ENCODE measurements around the gene FRMD3. TPM values are rescaled to one million over a fixed set of nuclear protein-coding genes. Genes with fewer than 3 reads are reported as not detected.

FRMD3 gene
- total and polyA plus RNA-seq, 2 donors (not counting 3 experiments of a cell fraction or from before 2014, with no cell fraction given) = 3.0 to 6.1 TPM

- ChIA-PET POLR2A (no interaction called here), CTCF (interaction anchor here (0.6 to 5.2 kb wide), 16 partner anchors 9 to 713 kb away, joined by 3 to 85 read pairs (median 4); partner anchors contain the start of gene FRMD3)
- Histone ChIP-seq H3K9me1 (replicated peaks; ENCODE audit: control insufficient read depth, extremely low read depth, insufficient read depth, low read length) (no peaks in the 10 kb centered on the region), H3K27ac (ENCODE audit: insufficient read depth, low read depth, low read length) (no peak overlapping the region), H2AFZ (ENCODE audit: low read depth, low read length) (no peak overlapping the region), H3K4me2 (ENCODE audit: insufficient read depth, low read length) (no peak overlapping the region), H3K4me1 (ENCODE audit: control insufficient read depth, extremely low read depth, insufficient read depth, low read length) (no peaks in the 10 kb centered on the region), H3K27me3 (ENCODE audit: control insufficient read depth in 2 of 2, insufficient read depth in 2 of 2, low read length in 2 of 2) (peaks cover 11 to 17% of the 10 kb centered on the region in 2 experiments), H3K9me3 (replicated peaks; ENCODE audit: control insufficient read depth, insufficient read depth, low read length) (no peaks in the 10 kb centered on the region), H3K36me3 (ENCODE audit: control insufficient read depth in 2 of 2, extremely low read depth in 1 of 2, insufficient read depth in 2 of 2, low read length in 2 of 2) (no peaks in the 10 kb centered on the region), H3K79me2 (ENCODE audit: control insufficient read depth, insufficient read depth, low read length) (no peaks in the 10 kb centered on the region), H4K20me1 (replicated peaks; ENCODE audit: control insufficient read depth, extremely low read depth, insufficient read depth, low read length) (no peaks in the 10 kb centered on the region), H3K9ac (replicated peaks; ENCODE audit: extremely low read depth, insufficient read depth, low read length) (no peak overlapping the region), H3K4me3 (replicated peaks in 1 of 3; ENCODE audit: insufficient read depth in 1 of 3, low read depth in 1 of 3, low read length in 3 of 3) (no peak overlapping the region)
- peak; percentile 65 for DNase-seq (ENCODE audit: low read depth, low spot score)
- no TSS peak for BruUV-seq (replicated peaks)
- dilution Hi-C loops (cut with MboI; ENCODE audit: extremely low pct_ligation_motif_present, low sequenced_read_pairs) = no loop called here
- TF ChIP-seq POLR2AphosphoS5 (IDR thresholded peaks at IDR 0.05; ENCODE audit: insufficient read depth, low read depth, low read length) = no peak
- TF ChIP-seq FOS (IDR thresholded peaks at IDR 0.05; ENCODE audit: borderline replicate concordance, insufficient read depth, low read length) = no peak
- peak; percentile 54 to 70 for TF ChIP-seq CTCF (IDR thresholded peaks at IDR 0.05; ENCODE audit: extremely low read depth in 1 of 2, insufficient read depth in 1 of 2, low read depth in 1 of 2, low read length in 2 of 2)
- TF ChIP-seq EZH2 (IDR thresholded peaks at IDR 0.05; ENCODE audit: borderline replicate concordance, low read depth, low read length, severe bottlenecking) = no peak
- peak; percentile 70 for FAIRE-seq
- intact Hi-C loops (cut with micrococcal nuclease) = loop anchor here (1.0 kb wide), 4 partner anchors 135 to 398 kb away; partner anchors contain the start of gene FRMD3
Measured at GRCh38 chr9:83199240-83199639, 339.0 kb downstream of the FRMD3 start.

- H3K27ac ChIP-seq (ENCODE audit: insufficient read depth, low read depth, low read length) = no peak overlapping the region
- no peaks in the 10 kb centered on the region for H3K36me3 ChIP-seq (ENCODE audit: control insufficient read depth in 2 of 2, extremely low read depth in 1 of 2, insufficient read depth in 2 of 2, low read length in 2 of 2)
- H3K9ac ChIP-seq (replicated peaks; ENCODE audit: extremely low read depth, insufficient read depth, low read length) = no peak overlapping the region
- CTCF ChIA-PET = interaction anchor here (1.1 to 5.2 kb wide), 6 partner anchors 10 to 451 kb away, joined by 5 to 85 read pairs (median 8); no protein-coding TSS in a partner anchor
- BruUV-seq (replicated peaks) = no TSS peak
- H2AFZ ChIP-seq (ENCODE audit: low read depth, low read length) = no peak overlapping the region
- no peak for TF ChIP-seq MYC (IDR thresholded peaks at IDR 0.05; ENCODE audit: low read depth, low read length)
- no peak for TF ChIP-seq FOS (IDR thresholded peaks at IDR 0.05; ENCODE audit: borderline replicate concordance, insufficient read depth, low read length)
- no peak for TF ChIP-seq JUN (IDR thresholded peaks at IDR 0.05; ENCODE audit: borderline replicate concordance, insufficient read depth, insufficient read length, low read depth)
- TF ChIP-seq POLR2AphosphoS5 (IDR thresholded peaks at IDR 0.05; ENCODE audit: insufficient read depth, low read depth, low read length) = no peak
- no peak for TF ChIP-seq MAX (IDR thresholded peaks at IDR 0.05; ENCODE audit: insufficient read depth, insufficient read length)
- TF ChIP-seq GATA2 (IDR thresholded peaks at IDR 0.05; ENCODE audit: insufficient read depth, insufficient read length, low read depth, low read length) = no peak
- no peak for TF ChIP-seq POLR2A (IDR thresholded peaks at IDR 0.05; ENCODE audit: low read depth, low read length)
- TF ChIP-seq CTCF (IDR thresholded peaks at IDR 0.05; ENCODE audit: extremely low read depth in 1 of 2, insufficient read depth in 1 of 2, low read depth in 1 of 2, low read length in 2 of 2) = no peak
- TF ChIP-seq EZH2 (IDR thresholded peaks at IDR 0.05; ENCODE audit: borderline replicate concordance, low read depth, low read length, severe bottlenecking) = no peak
- DNase-seq (ENCODE audit: low read depth, low spot score) (no peak), FAIRE-seq (no peak)
- H3K9me3 ChIP-seq (replicated peaks; ENCODE audit: control insufficient read depth, insufficient read depth, low read length) = no peaks in the 10 kb centered on the region
- no peaks in the 10 kb centered on the region for H3K79me2 ChIP-seq (ENCODE audit: control insufficient read depth, insufficient read depth, low read length)
- H3K4me2 ChIP-seq (ENCODE audit: insufficient read depth, low read length) = no peak overlapping the region
- H3K4me3 ChIP-seq (replicated peaks in 1 of 3; ENCODE audit: insufficient read depth in 1 of 3, low read depth in 1 of 3, low read length in 3 of 3) = no peak overlapping the region
- intact Hi-C loops (cut with micrococcal nuclease) = no loop called here
- dilution Hi-C loops (cut with MboI; ENCODE audit: extremely low pct_ligation_motif_present, low sequenced_read_pairs) = no loop called here
- no peaks in the 10 kb centered on the region for H3K4me1 ChIP-seq (ENCODE audit: control insufficient read depth, extremely low read depth, insufficient read depth, low read length)
- peaks cover 11 to 17% of the 10 kb centered on the region in 2 experiments for H3K27me3 ChIP-seq (ENCODE audit: control insufficient read depth in 2 of 2, insufficient read depth in 2 of 2, low read length in 2 of 2)
- H3K9me1 ChIP-seq (replicated peaks; ENCODE audit: control insufficient read depth, extremely low read depth, insufficient read depth, low read length) = no peaks in the 10 kb centered on the region
- POLR2A ChIA-PET = no interaction called here
- H4K20me1 ChIP-seq (replicated peaks; ENCODE audit: control insufficient read depth, extremely low read depth, insufficient read depth, low read length) = no peaks in the 10 kb centered on the region
Measured at GRCh38 chr9:83198371-83198770, 339.8 kb downstream of the FRMD3 start.

All from endothelial cell of umbilical vein (primary cell).